Stimulated activated CD4-positive, alpha-beta T cell treated with anti-CD3 and anti-CD28 coated beads, Interleukin-1b, Interleukin-23, amount 100 ng/mL, for 24 hours (primary cell): ENCODE measurements around the gene CREB1.
"Not testable (repeated sequence)": the region's sequence is repeated elsewhere in the genome, so short reads cannot be mapped to it uniquely, and the experiment has no call there.

ENCODE experiments used
- DNase-seq, 4 experiments: peaks; one replicate each; pipeline ENCODE4 v3.0.0-alpha.2; 2020; ENCODE audit warnings: low read depth in 4 of 4, low spot score in 1 of 4

CREB1 gene

GRCh38 chr2:207529330-207530159, at the start of gene CREB1:
TSS of gene CREB1 (plus strand) at chr2:207529962. CDS start at chr2:207555636, 25,674 bp downstream.
- peak; percentile 98 to 100 (median 100) for DNase-seq

GRCh38 chr2:207480521-207481040, 49.2 kb upstream of the CREB1 start:
- no peak for DNase-seq

DNA sequence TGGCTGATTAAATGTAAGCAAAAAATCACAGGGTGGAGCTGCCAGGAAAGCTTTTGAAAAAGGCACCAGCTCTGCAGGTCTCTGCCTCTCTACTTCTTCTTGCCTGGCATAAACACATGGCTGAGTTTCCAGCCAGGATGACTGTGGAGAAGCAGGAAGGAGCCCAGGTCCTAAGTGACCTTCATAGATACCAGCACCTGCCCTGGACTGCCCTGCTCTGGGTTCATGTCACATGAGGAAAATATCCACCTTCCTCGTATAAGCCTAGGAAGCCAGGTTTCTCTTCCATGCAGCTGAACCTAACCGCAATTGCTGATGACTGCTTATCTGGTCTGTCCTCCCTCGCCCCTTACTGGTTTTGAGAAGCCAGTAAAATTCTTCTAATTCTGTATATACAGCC, 47.8 kb upstream of the CREB1 start:
- no peak for DNase-seq

DNA sequence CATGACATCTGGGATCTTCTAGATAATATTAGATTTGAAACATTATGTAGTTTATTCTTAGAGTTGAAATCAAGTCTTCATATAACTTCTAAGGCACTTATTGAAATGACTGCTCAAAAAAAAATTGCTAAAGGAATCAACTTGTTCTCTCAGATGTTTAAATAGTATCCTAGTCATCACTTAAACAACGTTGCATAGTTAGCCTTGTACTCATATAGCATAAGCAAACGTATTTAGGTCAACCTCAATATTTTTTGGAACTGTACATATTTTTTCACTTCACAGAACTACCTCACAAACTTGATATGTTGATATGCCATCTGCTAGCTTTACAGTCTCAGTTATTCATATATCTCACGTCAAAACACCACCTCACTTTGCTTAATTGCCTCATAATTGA, 47.1 kb upstream of the CREB1 start:
- DNase-seq = no peak

- DNase-seq = no peak
These were observed 46.7 kb upstream of the CREB1 start for GRCh38 chr2:207483066-207483465.

- DNase-seq = no peak
These were observed 46.3 kb upstream of the CREB1 start for GRCh38 chr2:207483477-207483876.

GRCh38 chr2:207484444-207485391, 45.0 kb upstream of the CREB1 start:
- DNase-seq = no peak

DNA sequence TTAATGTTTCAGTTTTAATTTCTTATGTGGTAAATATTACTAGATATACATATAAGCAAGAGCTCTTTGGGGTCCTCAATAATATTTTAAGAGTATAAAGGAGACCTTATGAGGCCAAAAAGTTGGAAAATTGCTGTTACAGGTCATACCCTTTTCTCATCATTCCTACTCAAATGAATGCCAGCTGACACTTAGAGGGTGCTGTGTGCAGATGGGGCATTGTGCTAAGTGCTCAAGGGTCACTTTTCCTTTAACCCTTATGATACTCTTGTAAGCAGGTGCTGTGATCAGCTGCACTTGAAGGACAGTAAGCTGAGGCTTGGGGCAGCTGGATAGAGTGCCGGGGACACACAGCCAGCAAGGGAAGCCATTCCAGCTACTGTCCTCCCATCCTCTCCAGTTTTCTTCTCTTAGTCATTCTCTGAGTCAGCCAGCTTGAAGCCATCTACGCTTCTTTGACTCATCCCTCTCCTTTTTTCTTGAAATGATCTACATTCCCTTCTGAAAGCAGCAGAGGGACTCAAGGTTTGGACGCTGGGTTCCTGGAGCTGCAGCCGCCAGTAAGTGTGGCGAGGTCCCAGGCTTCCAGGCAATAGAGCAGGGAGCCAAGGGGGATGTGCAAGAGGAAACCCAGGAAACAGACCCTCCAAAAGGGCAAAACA, 42.0 kb upstream of the CREB1 start:
- DNase-seq = no peak

GRCh38 chr2:207489251-207489650, 40.5 kb upstream of the CREB1 start:
- DNase-seq = no peak

DNA sequence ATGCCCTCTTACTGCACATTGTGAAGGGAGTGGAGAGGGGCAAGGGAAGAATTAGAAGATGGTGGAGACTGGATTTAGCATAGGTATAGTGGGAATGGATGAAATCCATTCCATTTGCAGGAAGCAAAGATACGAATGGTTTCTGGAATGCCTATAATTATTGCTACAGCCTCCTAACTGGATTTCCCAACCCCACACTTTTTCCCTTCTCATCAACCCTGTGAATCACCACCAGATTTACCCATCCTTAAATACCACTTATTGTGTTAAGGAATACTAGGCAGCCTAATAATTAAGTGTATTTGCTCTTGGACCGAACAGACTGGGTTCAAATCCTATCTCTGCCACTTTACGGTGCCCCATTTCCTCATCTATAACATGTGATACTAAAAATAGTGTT, 39.3 kb upstream of the CREB1 start:
- DNase-seq = no peak

- DNase-seq = no peak
These were observed 38.7 kb upstream of the CREB1 start for GRCh38 chr2:207491086-207491485.

- DNase-seq = no peak
These were observed 37.8 kb upstream of the CREB1 start for GRCh38 chr2:207491956-207492355.

DNA sequence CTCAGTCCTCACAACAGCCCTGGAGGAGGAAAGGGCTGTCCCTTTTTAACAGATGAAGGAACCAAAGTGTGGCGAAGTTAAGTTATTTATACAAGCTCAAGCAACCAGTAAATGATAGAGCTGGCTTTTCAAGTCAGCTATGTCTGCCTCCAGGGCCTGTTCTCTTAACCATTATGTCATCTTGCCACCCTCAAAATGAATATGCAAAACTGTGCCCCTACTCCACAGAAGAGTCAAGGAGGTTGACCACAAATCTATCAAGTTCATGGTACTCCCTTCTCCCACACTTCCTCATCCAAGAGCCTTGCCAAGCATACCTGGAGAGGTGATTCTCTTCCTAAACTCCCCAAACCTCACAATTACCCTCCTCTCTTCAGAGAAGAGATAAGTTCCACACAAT, 37.3 kb upstream of the CREB1 start:
- DNase-seq = no peak

DNA sequence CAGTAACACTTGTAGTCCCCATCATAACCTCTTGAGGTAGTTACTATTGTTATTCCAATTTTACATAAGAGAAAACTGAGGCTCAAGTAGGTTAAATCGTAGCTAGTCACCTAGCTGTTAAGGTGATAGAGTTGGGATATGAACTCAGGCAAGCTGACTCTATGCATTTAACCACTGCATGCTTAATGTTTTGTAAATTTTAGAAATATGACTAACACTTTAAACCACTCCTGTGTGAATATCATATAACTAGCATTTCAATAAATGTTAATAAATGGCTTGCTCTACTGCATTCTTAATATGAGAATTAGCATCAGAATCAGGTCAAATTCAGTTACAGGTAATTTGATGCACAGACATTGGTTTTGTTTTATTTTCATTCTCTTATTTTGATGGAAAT, 35.6 kb upstream of the CREB1 start:
- no peak for DNase-seq

GRCh38 chr2:207496936-207497335, 32.8 kb upstream of the CREB1 start:
- DNase-seq = not testable (repeated sequence)

- DNase-seq = no peak
These were observed 32.2 kb upstream of the CREB1 start for GRCh38 chr2:207497596-207497995.

DNA sequence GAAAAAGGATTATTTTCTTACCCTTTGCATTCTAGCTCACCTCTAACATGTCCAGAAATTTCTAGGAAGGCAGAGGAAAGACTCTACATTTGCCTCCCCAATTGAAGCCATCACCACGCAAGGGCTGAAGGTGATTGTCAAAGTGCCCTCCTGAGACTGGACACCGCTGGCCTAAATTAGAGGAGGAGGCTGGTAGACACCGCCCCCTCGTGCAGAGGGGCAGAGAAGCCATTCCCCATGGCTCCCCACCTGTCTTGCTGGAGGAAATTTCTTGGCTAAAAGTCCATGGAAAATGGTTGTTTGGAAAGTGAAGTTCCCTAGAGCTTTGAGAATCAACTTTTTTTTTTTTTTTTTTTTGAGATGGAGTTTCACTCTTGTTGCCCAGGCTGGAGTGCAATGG, 31.3 kb upstream of the CREB1 start:
- no peak for DNase-seq

DNA sequence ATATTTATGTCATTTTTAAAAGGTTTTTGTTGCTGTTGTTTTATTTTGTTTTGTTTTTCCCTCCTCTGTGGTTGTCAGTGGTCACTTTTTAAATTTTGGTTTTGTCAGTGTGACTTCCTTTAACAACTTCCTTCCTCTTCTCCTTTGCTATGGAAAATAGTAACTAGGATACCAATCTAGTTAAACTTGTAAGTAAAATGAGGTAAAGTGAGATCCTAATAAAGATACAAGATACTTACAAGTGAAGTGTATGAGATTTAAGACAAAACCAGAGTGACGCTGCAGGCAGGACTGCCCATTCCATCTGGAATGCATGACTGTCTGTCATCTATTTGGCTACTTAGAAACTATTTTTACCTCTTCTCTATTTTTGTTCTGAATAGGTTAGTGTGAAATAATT, 30.6 kb upstream of the CREB1 start:
- no peak for DNase-seq

DNA sequence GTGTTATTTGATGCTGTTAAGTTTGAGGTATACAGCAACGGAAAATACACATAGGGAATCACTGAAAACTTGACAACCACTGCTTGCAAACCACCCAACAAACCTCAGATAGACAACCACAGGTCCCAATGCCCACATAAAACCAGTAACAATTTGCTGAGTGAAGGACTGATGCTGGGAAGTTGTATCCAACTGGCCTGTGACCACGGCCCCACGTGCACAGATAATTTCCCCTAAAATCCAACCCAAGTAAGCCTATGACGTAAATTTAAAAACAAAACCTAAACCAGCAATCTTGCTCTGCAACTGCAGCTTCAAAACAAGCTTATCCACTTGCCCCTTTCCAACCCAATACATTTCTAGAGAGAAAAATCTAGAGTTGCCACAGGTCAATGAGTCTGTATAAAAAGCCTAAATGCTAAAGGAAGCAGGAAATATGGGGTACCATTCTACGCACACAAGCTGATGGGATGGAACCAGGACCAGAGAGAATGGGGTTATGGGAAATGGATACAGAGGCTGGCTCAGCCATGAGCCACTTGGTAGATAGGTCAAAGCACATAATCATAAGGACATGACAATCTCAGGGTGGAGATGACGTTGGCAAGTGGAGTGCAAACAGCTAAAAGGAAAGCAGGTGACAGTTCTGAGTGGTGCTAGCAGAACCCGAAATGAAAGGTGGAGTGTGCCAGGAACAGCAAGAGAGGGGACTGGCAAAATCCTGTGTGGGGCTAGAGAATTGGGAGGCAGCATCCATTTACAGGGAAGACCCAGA, 27.8 kb upstream of the CREB1 start:
- no peak for DNase-seq

- DNase-seq = no peak
These were observed 27.1 kb upstream of the CREB1 start for GRCh38 chr2:207502577-207503198.
